NCI-H1092 treated with DMSO at 0.1 percent for 48 hours (cell line): ENCODE results near the gene KLHL41.
"Not testable (repeated sequence)": the region's sequence is repeated elsewhere in the genome, so short reads cannot be mapped to it uniquely, and the experiment has no call there.

Source experiments
- DNase-seq: peaks from one replicate; lab custom pipeline; 2025; lab: John Stamatoyannopoulos, UW

KLHL41 gene

DNA sequence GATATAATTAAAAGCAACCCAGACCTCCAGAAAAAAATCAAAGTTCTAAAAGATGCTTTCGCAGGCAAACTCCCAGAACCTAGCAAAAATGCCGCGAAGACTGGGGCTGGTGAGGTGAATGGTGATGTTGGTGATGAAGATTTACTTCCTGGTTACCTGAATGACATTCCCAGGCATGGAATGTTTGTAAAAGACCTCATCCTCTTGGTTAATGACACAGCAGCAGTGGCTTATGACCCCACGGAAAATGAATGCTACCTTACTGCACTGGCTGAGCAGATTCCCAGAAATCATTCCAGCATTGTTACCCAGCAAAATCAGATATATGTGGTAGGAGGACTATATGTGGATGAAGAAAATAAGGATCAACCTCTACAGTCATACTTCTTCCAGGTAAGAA, 994 bp downstream of the KLHL41 start:
- no peak for DNase-seq

DNA sequence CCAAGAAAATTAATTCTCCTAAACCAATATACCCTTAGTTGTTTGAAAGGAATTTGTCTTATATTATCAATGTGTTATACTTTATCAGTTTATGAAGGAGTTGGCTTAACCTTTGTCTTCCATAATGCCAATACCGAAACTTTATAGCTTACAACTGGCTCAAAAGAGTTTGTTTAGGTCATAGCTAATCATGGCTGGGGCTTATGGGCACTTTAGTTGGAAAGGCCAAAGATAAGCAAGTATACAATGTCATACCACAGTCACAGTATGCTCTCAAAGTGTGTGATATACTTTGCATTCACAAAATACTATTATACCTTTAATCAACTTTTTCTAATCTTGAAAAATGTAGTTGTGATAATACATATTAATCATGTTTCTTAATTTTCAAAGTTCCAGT, 2.3 kb downstream of the KLHL41 start:
- no peak for DNase-seq

GRCh38 chr2:169512525-169512924, 3.0 kb downstream of the KLHL41 start:
- no peak for DNase-seq

GRCh38 chr2:169513094-169513493, 3.6 kb downstream of the KLHL41 start:
- DNase-seq: no peak

GRCh38 chr2:169513926-169514325, 4.4 kb downstream of the KLHL41 start:
- DNase-seq: no peak

- DNase-seq: not testable (repeated sequence)
These were observed 5.3 kb downstream of the KLHL41 start for GRCh38 chr2:169514758-169515157.

- not testable (repeated sequence) for DNase-seq
These were observed 7.0 kb downstream of the KLHL41 start for GRCh38 chr2:169516488-169516995.

DNA sequence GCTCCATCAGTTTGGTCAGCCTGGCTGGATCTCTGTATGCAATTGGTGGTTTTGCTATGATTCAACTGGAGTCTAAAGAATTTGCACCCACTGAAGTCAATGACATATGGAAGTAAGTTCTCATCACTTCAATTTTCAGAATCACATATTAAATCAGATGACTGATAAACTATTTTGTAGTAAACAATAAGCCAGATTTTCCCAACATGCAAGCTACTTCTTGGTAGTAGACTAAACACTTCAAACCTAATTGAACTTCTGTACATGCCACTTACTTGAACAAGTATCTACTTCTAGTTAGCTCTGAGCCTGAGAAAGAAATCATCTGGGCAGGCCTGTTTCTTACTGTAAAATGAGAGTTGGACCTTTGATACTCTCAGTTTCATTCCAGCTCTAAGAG, 11.4 kb downstream of the KLHL41 start:
- DNase-seq: no peak

- no peak for DNase-seq
These were observed 14.2 kb downstream of the KLHL41 start for GRCh38 chr2:169523681-169524080.

DNA sequence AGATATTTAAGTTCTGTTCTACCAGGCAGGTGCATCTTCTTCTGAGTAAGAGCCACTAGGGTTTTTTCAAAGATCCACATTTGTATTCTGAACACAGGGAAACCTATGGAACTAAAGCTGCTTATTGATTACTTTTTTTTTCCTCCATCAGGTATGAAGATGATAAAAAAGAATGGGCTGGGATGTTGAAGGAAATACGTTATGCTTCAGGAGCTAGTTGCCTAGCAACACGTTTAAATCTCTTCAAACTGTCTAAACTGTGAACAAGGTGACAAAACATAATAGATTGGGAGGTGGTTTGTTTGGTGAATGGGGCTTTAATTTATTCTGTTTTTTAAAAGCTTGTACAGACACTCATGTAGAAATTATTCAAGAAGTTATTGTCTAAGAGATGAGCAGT, 15.9 kb downstream of the KLHL41 start:
- no peak for DNase-seq

- DNase-seq: no peak
These were observed 16.9 kb downstream of the KLHL41 start for GRCh38 chr2:169526451-169526850.

DNA sequence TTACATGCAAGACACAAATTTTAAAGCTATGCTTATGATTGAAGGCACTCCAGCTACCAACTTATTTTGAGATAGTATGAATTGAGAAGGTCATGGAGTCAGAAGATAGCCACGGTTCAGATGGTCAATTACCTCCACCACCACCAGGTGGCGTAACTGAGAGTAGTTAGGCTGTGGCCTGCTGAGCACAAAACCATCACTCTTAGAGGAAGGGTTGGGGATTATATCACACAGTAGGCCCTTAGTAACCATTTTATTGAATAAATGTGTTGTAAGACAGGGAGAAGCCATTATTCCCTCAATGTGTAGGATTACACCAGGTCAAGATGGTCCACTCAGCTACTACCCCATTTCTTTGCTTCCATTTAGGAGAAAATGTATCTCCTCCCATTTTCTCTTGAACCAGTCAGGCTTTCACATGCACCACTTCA, 18.8 kb downstream of the KLHL41 start:
- DNase-seq: peak; percentile 14

DNA sequence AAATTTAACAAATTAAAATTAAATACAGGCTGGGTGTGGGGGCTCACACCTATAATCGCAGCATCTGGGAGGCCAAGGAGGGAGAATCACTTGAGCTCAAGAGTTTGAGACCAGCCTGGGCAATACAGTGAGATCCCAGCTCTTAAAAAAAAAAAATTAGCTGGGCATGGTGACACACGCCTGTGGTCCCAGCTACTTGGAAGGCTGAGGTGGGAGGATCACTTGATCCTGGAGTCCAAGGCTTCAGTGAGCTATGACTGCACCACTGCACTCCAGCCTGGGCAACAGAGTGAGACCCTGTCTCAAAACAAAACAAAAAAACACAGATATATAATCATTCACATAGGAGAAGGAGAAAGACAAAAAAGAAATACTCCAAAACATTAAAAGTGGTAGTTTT, 30.0 kb downstream of the KLHL41 start:
- DNase-seq: not testable (repeated sequence)

DNA sequence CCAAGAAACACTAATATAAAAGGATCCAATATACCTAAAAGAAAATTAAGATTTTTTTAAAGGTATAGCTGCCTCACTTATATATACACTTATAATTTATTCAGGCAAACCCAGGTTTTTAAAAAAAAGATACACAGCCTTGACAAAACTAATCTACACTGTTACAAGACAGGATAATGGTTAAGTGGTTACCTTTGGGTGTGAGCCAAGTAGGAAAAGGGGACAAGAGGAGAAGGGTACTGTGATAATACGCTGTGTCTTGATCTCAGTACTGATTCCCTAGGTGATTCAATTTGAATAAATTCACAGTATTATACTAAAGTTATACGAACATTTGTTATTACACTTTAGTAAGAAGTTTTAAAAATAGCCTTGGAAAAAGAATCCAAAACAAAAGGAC, 30.6 kb downstream of the KLHL41 start:
- no peak for DNase-seq

DNA sequence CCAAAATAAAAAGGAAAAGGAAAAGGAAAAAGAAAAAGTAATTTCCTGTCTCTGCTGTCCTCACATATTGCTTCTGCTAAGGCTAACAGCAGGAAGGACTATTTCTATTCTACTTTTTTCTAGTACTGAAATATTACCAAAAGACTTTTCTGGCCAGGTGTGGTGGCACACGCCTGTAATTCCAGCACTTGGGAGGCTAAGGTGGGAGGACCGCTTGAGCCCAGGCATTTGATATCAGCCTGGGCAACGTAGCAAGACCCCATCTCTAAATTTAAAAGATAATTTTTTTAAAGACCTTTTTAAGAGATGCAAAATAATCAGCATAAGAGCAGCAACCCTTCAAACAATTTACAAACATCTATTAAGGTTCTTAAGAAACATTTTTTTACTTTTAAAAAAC, 32.9 kb downstream of the KLHL41 start:
- DNase-seq: no peak

DNA sequence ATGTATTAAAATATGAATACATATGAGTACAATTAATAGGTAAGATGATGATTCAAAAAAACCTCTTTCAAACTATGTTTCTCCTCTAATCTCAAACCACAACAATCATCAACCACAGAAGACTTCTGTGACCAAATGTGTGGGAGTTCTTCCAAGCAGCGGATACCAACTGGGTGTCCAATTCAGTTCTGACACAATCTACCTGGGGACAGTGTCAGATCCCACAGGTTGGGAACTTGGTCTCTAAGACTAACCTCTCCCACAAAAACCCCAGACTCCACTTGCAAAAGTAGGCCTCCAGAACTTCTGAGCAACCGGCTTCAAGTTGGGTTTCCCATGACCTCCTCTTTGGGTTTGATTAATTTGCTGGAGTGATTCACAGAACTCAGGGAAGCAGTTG, 37.3 kb downstream of the KLHL41 start:
- no peak for DNase-seq

DNA sequence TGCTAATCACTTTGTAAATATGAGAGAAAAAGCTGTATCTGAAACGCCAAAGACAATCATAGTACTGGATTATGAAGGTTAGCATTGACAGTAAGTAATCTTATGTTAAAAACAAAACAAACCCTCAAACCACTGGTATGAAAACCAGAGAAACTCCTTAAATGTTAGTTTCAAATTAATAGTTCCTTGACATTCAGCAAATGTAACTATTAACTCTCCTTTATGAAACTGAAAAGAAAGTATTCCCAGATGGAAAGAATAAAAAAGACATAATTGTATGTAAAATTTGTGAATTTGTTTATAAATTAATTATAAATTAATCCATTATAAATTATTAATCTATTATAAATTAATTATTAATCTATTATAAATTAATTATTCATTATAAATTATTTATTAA, 51.9 kb downstream of the KLHL41 start:
- DNase-seq: no peak

GRCh38 chr2:169562084-169562483, 52.6 kb downstream of the KLHL41 start:
- not testable (repeated sequence) for DNase-seq

DNA sequence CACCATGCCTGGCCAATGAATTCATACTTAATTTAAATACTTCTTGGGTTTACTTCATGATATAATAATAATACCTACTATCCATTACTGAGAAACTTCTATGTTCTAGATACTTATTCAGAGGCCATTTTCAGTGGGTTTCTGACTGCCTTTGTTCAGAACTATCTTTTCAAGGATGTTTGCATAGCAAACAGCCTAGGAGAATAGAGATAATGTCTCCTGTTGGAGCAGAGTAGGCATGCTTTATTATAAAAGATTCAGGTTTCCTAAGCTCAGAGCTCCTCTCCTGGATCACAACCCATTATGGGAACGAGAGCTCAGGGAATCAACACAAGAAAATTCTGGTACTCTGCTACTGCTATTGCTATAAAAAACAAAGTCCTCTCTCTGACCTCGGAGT, 53.0 kb downstream of the KLHL41 start:
- no peak for DNase-seq

DNA sequence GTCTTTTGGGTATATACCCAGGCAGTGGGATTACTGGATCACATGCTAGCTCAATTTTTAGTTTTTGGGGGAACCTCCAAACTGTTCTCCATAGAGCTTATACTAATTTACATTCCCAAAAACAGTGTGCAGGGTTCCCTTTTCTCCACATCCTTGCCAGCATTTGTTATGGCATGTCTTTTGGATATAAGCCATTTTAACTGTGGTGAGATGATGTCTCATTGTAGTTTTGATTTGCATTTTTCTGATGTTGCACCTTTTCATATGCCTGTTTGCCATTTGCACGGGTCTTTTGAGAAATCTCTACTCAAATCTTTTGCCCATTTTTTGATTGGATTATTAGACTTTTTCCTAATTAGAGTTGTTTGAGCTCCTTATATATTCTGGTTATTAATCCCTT, 56.2 kb downstream of the KLHL41 start:
- no peak for DNase-seq

DNA sequence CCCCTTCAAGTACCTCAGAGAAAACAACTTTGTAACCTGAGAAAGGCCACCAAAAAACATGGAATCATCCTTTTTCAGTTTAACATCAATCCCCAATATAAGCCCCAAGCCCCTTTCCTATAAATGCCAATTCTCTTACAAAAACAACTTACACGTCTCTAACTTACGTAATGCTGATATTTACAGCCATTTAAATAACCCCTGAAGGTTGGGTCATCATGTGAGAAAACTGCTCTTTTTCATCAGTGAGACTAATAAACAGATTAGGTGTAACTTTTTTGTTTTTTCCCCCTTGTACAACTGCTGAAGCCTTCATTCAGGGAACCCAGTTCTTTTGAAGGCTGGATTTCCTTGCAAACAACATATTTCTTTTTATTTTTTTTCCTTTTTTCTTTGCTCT, 60.4 kb downstream of the KLHL41 start:
- no peak for DNase-seq

GRCh38 chr2:169570752-169571151, 61.2 kb downstream of the KLHL41 start:
- DNase-seq: not testable (repeated sequence)

GRCh38 chr2:169571571-169571970, 62.1 kb downstream of the KLHL41 start:
- no peak for DNase-seq

DNA sequence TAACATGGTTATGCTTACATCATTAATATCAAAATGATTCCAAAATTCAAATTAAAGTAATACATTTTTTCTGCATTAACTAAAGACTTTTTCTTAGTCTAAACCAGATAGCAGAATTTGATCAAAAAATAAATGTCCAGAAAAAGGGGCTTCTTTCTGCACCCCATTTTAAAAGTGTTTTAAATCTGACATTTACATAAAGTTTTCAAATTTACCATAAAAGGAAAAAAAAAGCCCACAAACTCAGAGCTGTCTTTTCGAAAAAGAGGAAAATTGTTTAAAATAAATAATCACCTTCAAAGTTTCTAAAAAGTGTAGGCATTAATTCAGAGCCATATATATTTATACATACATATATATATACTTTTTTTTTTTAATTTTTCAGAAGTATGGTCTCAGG, 62.7 kb downstream of the KLHL41 start:
- no peak for DNase-seq

GRCh38 chr2:169572821-169573159, 63.3 kb downstream of the KLHL41 start:
- no peak for DNase-seq
